Stimulated activated CD4-positive, alpha-beta T cell treated with anti-CD3 and anti-CD28 coated beads, Interleukin-15, amount 100 ng/mL, for 48 hours (primary cell): Measurements from ENCODE around the gene IAPP.
"Not testable (repeated sequence)": the region's sequence is repeated elsewhere in the genome, so short reads cannot be mapped to it uniquely, and the experiment has no call there.

Source experiments
- DNase-seq, 2 donors: peaks; one replicate each; pipeline ENCODE4 v3.0.0-alpha.2; 2020; ENCODE audit warnings: low read depth in 2 of 2

IAPP gene

GRCh38 chr12:21372602-21373001 lies at the start of gene IAPP:
Gene IAPP, plus strand, starts transcription at chr12:21372902. Its CDS starts 450 bp downstream, at chr12:21373352.
- DNase-seq, result no peak

GRCh38 chr12:21323736-21324135 lies 49.0 kb upstream of the IAPP start:
- DNase-seq, result no peak

DNA sequence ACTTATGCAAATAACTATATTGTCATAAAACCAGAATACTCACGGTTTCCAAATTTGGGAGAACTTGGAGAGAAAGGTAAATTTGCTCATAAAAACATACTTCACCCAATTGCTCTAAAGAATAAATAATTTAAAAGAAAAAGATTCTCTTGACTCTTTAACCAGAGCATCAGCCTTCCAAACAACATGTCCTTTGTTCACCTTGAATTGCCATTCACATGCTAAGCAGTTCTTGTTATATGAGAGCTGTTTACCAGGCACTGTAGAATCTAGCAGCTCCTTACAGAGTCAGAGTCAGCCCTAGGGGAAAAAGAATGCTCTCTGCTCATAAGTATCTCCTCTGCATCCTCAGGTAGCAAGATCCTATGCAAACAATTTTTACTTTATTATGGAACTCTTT lies 48.2 kb upstream of the IAPP start:
- DNase-seq, result no peak

- no peak for DNase-seq
These were observed 44.1 kb upstream of the IAPP start for GRCh38 chr12:21328578-21328977.

DNA sequence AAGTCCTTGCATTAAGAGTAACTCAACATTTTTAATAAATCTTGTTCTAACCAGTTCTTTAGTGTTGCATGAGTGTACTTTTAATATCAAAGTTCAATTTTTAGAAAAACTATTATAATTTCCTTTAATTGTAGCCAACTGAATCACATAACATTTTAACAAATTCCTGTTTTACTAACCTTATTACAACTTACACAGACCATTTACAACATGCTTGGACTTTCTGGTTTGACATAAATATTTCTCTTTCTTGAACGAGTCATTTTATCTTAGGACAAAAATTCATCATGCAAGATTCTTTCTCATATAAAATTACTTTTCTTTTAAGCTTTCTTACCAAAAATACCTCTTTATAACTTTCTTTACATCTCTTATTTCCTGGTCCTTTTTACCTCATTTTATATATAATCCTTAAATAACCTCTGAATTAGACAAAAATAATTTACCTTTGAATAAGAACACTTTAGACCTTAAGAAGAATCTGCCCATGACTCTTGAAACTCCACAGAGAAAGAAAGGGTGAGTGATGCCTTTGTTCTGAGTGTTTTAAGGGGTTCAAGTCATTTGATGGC lies 41.9 kb upstream of the IAPP start:
- DNase-seq, result no peak

DNA sequence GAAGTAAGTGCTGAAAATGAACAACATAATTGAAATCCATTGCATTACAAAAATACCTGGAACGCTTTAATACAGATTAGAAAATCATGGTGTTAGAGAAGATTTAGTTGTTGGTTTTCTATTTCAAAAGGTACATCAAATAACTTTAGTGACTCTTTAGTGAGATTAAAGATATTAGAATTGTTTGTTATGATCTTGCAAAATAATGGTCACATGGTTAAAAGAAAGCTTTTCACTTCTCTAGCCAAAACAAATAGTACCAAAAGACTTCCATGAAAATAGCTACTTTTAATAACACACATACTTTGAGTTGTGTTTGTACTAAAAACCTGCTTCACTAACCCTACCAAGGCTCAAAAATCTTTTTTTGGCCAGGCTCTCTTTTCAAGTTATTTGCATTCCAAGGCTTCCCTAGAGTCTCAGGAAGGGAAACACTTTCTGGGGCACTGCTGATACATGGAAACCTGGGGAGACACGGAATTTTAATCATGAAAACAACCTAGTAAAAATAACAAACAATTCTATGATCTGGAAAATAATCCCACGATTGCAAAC lies 37.9 kb upstream of the IAPP start, which contains the start of gene SLCO1A2:
Gene SLCO1A2 (minus strand): TSS at position 147 of the 555 bp plus-strand sequence. CDS start 270 bp downstream, outside the sequence.
- no peak for DNase-seq

- DNase-seq, result no peak
These were observed 36.0 kb upstream of the IAPP start for GRCh38 chr12:21336656-21337055.

DNA sequence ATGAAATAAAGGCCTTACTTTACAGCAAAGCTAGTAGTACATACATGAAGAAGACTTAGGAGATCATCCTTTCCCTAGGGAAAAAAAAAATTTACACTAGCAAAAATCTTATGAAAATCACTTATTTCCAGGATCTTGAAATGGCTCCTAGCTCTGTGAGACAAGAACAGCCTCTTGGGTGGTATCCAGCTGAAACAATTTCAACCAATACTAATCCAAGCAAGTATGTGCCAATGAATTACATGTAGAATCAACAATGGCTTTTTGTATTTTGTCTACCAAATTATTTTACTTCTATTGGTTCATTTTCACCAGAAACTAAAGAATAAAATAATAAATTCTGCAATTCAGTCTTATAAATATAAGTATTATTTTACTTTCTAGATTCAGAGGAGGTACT lies 35.2 kb upstream of the IAPP start:
- no peak for DNase-seq

- DNase-seq, result no peak
These were observed 34.5 kb upstream of the IAPP start for GRCh38 chr12:21337959-21338744.

DNA sequence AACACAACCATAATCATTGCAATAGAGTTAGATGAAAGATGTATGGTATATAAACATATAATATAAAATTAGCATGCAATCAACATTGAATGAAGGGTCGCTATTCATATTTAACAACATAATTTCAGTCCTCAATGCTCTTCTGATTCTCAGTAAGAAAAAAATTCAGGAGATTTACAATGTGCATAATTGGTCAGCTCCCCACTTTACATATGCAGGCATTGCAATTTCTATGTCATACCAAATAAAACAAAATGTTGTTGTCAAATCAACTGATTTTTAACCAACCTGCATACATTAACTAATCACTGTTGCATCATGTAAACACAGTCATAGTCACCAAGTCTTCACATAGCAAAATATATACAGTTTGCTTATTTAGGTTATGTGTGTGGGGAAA lies 32.8 kb upstream of the IAPP start:
- no peak for DNase-seq

DNA sequence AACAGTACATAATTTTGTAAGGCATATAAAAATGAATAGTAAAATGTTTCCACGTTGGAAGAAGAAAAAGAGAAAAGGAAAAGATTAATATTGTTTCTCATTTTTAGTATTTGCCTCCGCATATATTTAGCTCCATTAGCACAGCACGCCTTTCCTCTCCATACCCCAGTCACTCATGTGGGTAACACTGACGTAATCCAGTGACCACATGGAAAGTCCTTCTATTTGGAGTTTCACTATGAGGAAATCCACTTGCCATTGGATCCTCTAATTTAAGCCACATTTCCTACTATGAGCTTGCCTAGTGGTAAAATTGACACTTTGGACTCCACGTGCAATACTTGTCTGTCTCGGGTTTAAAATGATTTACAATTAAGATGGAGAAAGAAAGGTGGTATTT lies 32.3 kb upstream of the IAPP start:
- DNase-seq, result no peak

DNA sequence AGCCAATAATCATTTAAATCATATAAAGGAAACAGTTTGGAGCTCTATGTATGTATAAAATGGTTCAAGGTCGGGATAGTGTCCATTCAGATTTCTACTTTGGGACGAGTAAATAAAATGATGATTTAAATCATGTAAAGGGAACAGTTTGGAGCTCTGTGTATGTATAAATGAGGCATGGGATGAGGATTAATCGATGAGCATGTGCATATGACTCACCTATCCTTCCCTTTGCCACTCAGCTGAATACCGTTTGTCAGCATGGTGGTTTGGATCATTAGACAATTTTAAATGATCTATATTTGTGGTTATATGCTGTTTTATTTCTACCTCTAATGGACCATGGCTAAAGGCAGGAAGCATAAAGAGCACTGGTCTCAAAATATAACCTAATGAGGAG lies 30.9 kb upstream of the IAPP start:
- no peak for DNase-seq

GRCh38 chr12:21343636-21344035 lies 29.1 kb upstream of the IAPP start:
- no peak for DNase-seq

DNA sequence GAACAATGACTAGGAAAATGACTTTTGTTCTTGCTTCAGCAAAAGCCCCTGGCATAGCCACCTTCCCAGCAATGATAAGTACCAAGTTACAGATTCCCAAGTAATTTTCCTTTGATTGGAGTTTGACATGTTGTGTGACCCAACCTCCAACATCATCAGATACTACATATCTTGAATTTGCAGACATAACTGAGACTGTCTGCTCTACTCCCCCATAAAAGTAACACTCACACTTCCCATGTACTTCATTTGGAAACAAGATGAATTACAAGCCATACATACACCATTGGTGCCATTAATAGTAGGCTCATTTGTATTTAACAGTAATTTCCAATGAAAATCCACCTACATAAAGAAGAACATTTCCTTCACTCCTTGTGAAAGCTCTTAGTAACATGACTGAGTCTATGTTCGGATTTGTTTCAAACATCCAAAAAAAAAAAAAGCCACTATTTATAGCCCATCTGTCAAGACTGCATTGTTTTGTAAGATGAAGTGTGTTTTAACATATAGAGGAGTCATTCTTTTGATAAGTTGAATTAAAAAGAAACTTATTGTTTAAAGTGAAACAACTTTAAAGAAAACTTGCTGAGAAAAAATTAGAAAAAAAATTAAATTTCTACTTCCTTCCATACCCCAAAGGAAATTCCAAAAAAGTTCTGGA lies 26.0 kb upstream of the IAPP start:
- DNase-seq, result no peak

GRCh38 chr12:21350975-21351374 lies 21.7 kb upstream of the IAPP start:
- DNase-seq, result no peak

DNA sequence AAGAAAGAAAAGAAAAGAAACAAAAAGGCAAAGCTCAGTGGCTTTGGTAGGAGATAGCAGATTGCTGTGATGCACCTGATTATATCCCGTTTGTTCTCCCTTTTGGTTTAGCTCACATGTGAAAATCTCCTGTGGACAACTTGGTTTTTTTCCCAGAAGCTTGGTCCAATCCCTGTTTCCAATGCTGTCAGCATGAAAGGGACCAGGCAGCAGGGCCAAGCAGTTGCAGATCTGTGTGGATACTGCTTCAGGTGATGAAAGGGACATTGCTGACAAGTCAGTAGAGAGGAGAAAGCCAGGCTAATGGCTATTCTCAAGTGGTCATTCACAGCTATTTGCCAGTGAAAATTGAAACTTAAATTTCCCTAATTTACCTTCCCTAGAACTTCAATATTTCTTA lies 19.2 kb upstream of the IAPP start:
- DNase-seq, result no peak

DNA sequence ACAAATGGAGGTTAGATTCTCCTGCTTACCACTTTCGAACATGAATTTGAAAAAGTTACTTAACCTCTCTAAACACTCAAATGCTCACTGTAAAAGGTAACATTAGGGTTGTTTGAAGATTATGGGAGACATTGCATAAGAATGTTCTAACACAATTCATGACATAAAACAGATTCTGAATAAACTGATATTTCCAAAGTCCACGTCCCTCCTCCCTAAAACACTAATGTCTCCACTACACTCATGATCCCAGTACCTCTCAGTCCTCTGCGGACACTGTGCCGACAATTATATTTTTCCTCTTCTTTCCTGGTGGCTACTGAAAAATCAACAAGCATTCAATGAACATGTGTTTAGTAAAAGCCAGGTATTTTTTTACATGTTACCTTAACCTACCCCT lies 18.8 kb upstream of the IAPP start:
- DNase-seq, result no peak

DNA sequence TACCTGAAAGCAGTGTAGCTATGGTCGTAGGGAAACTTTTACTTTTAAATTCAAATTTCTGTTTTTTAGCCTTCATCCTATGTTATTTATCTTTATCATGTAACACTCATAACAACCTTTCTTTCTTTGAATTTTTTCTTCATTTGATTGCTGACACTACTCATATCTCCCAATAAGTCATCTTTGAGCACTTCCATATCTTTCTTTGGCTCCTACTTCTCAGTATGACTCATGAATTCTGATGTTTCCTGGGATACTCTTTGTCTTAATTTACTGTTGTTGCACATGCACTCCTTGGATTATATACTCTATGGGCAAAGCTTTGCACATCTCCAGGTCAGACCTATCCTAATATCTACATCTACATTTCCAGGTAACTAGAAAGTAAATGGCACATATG lies 18.1 kb upstream of the IAPP start:
- no peak for DNase-seq

DNA sequence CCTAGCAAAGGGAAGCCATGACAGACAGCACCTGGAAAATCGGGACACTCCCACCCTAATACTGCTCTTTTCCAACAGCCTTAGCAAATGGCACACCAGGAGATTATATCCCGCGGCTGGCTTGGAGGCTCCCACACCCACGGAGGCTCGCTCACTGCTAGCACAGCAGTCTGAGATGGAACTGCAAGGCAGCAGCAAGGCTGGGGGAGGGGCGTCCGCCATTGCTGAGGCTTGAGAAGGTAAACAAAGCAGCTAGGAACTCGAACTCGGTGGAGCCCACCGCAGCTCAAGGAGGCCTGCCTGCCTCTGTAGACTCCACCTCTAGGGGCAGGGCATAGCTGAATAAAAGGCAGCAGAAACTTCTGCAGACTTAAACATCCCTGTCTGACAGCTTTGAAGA lies 12.1 kb upstream of the IAPP start:
- not testable (repeated sequence) for DNase-seq

- no peak for DNase-seq
These were observed 3.3 kb upstream of the IAPP start for GRCh38 chr12:21369141-21369980.

GRCh38 chr12:21370845-21371449 lies 1.8 kb upstream of the IAPP start:
- DNase-seq, result no peak
